ENCODE results near the gene BMPER.

Gene BMPER

DNA sequence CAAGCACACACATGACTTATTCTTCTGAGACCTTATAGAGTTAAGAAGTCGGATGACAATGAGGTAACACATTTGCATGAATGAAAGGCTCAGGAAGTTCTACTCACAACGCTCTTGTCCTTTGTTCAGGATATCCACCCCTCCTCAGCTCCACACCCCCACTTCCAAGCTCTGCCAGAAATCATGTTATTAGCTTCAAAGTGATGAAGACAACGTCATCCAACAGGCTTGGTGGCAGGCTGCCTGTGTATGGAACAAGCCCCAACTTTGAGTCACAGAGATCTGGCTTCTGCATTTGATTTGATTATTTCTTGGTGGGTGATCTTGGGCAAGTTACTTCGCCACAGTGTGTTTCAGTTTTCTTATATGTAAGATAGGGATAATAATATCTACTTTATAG, 12.4 kb upstream of the BMPER start:
- no peak for DNase-seq

DNA sequence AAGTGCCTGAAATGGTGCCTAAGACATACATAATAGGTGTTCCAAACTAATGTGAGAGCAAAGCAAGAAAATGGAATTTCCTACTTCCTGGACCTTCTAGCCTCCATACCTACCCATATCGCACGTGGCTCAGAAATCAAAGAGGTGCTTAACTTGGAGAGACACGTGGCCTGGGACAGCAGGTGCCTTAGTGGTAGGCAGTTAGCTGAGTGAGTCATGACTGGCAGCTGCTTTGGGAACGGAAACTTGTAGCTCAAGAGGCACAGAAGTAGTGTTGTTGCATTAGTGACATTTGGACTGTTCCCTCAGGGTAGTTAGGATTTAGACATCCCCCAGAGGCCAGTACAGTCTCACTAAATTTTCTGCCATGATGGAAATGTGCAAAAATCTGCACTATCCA, 12.0 kb upstream of the BMPER start:
- no peak for DNase-seq

DNA sequence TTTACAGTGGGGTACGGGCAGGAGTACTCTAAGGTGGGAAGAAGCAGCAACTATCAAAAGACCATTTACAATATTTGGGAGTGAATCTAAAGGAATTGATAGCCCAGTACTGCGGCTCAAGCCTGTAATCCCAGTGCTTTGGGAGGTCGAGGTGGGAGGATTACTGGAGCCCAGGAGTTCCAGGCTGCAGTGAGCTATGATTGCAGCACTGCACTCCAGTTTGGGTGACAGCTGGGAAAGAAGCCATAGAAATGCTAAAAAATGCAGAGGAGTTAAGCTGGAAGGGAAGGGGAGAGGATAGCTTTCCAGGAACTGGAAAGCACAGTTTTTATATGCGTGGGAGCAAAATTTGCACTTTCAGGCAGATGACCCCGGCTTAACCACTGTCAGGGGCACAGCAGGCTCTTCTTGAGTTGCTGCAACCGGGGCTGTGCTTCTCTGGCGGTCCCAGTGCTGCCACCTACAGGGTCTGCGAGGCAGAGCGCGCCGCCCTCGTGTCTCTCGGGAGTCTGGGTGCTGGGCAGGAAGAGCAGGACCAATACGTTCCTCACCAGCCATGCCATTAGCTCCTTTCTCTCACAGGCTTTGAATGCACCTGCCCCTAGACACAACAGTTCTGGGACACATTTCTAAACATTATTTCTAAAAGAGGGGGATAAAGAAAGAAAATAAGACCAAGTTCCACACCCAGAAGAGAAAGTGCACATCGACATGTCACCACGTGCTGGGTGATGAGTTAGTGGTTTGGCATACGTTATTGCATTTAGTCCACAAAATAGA, 10.1 kb upstream of the BMPER start:
- peak; percentile 8 to 58 for DNase-seq

DNA sequence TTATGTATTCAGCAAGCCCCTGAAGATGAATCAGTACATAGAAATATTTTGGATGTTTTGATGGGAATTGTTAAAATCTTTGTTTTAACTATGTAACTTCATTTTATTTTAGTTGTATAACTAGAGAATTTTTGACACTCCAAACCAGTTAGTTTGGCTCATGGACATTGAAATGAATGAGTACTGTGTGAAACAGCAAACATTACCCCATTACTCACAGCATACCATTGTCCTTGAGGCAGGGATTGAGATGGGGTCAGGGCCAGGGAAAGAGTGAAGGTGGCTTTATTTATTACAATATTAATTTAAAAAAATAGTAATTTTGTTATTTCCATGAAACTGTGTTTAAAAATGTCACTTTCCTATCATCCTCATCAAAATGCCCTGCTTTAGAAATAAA, 4.8 kb upstream of the BMPER start:
- DNase-seq, result no peak

DNA sequence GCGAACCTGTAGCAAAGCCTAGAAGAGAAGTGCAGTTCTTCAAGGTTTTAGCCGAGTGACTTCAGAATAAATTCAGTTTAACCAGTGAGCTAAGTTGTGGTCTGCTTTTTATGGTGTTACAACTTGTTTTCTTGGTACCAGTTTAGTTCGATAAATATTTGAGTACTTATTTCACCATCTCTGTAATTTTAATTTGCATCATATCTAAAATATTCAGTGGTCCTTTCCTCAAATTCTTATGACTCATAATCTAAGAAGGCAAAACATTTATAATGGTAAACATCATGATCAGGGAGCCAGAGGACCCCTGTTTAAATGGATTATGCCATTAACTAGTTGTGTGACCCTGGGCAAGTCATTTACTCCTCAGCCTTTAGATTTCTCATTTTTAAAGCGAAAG, 4.1 kb upstream of the BMPER start:
- DNase-seq, result no peak

DNA sequence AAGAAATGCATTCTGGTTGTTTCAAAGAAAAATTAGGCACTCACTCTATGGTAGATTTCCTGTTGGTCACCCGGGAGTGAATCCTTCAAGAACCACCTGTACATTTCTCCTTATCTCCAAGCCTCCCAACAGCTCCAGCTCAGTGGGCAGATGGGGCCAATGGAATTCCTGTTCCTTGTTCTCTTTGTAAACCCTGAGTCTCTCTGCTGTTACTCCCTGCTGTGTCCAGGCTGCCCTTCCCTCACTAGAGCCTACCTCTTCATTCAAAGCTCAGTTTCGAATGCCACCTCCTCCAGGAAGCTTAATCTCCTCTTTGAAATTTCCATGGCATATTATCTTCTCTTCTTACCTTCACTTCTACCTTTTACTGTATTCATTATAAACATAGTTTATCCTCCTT, 3.5 kb upstream of the BMPER start:
- no peak for DNase-seq

DNA sequence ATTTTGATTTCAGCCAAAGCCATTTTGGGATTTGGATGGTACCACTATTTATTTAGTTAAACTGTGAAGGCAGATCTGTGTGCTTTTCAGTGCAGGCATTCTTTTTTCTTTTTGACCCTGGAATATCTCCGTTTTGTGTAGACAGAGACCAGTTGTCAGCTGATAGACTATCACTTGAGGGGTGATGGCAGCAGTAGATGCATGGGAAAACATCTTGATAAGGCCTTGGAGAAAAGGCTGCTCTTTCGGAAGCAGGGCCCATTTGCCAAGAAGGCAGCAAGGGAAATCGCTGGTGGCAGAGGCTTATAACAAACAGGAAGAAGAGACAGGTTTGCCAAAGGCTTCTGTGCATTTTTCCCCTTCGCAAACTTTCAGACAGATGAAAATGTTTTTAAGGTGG, 2.6 kb upstream of the BMPER start:
- DNase-seq, result no peak

DNA sequence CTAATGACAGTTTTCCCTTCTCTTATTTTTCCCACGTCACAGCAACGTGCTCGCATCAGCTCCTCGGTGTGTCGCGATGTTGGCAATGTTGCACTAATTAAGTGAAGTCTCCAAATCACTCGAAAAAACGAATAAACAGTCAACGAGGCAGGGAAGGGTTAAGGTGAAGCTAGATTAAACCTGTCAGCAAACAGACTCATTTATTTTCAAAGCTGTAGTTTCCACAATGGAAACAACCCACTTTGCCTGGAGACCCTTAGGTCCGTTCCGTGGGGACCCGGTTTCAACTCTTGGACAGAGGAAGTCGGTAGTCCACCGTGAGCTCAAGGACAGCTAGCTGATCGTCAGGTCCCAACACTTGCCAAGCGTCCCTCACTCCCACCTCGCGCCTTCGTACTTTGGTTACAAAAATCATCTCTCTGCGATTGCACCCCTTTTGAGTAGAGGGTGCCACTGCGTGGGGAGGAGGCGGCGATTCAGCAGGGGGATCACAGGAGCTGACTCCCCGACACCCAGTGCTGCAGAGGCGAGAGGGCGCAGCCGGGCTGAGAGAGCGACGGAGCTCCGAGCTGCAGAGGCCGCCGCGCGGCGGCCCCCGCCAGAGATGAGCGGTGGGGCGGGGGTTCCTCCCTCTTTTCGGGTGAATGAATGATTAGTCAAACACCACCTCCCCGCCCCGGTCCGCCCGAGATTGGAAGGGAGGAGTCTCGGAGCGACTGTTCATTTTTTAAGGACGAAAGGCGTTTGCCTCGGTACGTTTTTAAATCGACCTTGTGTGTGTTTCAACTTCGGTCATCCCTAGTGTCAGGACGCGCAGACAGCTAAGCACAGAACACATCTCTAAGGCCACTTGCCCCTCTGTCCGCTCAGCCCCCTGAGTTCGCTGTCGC, 1.3 kb upstream of the BMPER start:
- peak in 1 of 2 experiments; percentile 51 for DNase-seq

DNA sequence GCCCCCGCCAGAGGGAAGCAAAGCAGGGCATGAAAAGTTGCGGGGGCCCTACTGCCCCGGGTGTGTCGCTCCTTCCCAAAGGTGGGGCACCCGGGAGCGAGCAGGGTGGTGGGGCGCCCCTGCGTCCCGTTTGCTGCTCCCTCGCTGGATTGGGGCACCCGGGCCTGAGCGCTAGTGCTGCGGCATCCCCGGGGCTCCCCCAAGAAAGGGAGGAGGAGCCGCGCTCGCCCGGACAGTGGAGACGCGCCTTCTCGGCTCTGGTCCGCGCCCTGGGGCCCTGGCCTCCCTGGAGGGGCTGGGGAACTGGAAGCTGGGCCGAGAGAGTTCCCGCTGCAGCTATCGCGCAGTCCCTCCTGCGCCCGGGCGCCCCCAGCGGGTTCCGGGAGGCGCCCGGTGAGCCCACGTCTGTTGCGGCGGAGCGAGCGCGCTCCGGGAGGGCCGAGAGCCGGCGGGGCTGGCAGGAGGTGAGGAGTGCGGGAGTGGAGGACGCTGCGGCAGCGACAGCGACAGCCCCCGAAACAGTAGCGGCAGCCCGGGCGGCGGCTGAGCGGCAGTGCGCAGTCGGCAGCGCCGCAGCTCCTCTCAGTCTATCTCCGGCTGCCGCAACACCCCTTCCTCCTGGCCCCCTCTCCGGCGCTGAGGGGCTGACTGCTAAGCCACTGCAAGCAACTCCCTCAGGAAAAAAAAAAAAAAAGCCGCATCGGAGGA, 504 bp upstream of the BMPER start:
- no peak for DNase-seq

DNA sequence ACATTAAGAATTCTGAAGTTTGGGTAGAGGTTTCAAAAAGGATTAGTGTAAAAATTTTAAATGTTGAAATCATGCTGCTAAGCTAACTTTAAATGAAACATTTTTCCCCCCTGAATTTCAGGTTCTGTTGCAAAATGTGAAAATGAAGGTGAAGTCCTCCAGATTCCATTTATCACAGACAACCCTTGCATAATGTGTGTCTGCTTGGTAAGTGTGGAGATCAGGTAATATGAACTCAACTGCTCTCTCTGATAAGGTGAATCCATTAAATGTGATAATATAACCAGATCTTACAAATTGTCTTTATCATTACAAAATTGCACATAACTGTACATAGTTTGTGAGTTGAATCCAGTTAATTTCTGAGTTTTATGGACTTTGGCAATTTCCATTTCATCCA, 1.4 kb downstream of the BMPER start:
- no peak for DNase-seq

DNA sequence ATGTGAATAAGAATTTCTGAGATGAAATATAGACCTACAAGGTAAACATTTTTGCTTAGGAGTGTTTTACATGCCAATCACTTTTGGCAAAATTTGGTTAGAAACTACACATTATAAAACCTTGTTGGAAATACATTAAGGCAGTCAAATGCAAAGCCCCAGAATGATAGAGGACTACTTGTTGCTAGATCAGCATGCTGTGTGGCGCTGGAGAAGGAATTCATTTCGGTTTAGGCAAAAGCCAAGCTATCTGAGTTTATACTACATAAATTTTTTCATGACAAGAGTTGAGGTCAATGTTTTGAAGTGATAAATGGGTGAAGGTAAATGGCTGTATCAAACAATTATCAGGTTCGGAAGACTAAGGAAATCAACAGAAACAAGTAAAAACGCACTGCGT, 2.3 kb downstream of the BMPER start:
- no peak for DNase-seq

DNA sequence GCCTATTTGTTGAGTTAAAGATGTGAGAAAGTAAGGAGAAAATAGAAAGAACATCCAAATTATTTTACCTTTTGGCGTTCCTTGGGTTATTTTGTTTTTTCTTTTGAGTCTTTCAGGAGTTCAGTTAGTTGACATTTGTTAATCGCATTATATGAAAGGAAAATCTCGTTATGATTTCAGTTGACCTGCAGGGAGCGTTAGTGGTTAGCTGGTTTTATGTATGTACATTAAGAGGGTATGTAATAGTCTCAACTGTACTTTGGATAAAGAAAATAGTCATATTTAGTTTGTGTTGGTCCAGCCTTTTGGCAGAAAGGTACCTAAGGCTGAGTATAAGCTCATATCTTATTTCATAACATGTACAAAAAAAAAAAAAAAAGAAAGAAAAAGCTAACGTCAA, 4.0 kb downstream of the BMPER start:
- no peak for DNase-seq

DNA sequence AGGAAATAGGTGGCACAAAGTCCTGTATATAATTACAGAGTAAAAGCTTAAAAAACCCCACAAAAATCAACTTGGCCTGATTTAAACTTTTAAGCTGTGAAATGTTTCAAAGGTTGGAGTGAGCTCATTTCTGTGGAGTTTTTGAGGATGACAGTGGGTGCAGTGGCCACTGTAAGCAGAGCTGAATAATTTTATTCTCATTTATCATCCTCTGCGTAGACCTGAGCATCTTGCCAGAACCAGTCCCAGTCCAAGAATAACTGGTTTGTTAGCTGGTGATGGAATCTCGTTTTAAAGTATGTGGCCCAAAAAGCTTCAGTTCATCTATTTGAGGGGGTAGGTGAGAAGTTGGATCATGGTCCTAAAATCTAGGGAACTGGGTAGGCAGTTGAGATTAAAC, 4.4 kb downstream of the BMPER start:
- no peak for DNase-seq

DNA sequence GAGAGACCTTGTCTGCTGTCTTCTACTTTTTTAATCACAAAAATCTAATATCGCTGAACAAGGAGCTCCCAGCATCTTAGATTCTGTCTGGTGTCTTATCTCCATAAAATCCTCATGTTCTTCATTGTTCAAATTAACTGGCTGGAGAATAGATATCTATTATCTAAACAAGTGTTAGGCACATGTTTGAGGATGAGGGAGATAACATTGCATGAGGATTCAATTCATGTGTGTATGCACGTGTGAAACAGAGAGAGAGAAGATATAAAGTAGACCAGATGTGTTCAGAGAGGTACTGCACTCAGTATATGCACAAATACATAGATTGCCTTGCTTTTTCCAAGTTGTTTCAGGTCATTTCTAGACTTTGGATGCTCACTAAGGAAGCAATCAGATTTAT, 5.4 kb downstream of the BMPER start:
- no peak for DNase-seq

DNA sequence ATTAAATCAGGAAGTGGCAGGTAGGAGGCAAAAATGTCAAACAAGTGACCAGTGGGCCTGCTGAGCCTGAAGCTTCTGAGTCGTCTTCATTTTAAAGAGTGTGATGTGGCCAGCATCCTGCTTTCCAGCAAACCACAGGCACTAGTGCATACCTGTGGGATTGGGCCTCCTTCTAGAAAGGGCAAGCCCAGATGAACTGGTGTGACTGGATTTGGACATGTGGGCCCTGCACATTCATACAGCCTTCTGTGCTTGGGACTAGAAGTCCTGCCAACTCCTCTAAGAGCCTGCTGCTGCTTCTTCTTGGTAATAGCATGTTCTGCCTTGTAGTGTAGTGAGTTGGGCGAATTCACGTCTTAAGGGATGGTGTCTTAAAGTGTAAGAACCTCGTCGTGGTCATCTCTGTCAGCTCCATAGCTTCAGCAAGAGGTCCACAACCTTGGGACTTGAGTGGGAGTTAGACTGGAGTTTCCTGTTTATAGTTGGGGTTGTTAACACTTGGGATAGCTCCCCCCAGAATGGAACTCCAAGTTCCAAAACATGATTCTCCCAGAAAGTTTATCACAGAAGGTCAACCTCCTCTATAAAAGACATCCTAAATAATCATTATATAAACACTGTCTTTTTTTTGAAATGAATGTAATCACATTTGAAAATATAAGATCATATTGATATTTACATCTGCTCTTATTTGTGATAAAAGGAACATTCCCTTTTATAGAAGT, 11.2 kb downstream of the BMPER start:
- DNase-seq, result no peak

DNA sequence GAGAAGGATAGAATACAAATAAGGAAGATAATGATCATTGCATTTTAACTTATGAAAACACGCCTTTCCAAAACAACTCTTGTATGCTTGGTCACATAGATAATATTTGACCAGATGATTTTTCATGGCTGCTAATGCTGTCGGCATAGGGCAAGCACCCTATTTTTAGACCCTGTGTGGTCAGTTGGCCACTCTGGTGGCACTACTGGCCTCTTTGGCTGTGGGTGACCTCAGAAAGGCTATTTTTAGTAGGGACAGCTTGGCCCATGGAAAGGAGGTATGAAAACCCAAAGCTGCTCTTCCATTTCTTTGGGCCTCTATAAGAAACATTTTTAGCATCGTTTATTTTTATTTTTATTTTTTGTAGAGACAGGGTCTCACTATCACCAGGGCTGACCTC, 12.3 kb downstream of the BMPER start:
- DNase-seq, result no peak

DNA sequence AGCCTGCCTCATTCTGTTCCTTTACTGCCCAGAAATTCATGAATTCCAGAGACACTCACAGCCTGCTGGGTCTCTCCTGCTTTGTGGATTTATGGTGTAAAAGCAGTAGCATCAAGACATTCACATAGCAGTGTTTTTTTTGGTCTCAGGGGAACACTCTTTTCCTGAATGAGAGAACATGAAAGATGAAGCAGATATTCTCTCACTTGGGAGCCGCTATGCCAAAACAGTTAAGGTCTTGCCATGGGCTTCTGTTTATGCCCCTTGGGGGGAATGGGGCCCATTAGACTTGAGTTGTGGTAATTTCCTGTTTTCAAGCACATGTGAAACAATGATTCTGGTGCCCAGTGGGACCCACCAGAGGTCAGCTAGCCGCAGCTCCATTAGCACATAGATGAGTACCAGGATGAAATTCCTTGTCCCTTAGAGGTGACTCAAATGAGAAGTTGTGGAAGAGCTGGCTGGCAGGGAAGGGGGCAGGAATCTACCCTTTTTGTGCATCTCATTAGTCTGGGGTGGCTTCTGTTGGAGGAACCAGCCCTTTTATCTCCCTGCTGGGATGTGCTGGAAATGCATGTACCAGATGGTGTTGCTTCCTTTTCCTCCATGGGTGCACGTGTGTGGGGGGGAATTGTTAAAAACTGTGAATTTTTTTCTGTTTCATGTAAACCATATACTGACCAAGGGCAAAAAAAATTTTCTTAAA, 13.3 kb downstream of the BMPER start:
- DNase-seq, result no peak

DNA sequence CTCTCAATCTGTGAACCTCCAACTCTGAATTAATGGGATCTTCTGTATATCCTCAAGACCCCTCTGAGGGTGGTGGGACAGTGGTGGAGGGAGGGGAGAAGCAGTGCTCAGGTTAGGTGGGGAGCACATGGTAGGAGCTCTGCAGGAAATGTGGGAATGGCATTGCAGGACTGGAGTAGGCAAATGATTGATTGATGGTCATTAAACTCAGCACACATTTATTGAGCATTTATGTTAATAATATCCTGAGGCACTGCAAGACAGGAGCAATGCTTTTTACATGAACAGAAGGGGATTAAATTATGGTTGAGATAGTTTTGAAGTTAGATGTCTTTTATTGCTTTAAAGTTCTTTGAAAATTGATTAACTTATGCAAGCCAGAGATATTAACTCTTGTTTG, 14.1 kb downstream of the BMPER start:
- DNase-seq, result no peak

DNA sequence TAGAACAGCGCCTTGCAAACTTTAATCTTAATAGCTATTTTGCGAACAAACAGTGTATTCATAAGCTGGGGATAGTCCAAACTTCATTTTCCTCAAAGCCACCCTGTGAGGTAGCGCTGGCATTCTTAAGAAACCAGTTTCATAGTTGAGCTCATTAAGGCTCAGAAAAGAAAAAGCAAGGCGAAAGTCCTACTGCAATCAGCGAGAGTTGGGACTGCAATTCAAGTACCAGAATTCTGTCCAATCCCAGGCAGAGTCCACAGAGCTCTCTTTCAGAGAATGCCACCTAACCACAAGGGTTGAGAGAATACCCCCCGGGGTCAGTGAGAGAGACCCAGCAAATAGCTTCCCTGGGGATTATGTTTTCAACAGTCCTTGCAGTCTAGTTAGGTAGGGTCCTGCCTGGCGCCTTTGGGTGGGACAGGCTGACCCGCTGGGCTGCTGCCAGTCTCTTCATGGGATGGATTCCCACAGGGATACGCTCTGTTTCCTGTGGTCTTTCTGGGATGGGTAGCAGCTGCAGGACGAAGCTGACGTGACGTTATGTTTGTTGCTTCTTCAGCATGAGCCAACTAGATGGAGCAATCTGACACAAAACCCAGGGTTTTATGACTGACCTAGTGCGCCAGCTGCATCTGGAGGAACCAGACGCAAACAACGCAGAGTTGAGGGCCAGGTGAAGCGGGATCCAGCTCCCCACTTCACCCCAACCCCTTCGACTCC, 16.0 kb downstream of the BMPER start:
- DNase-seq, result no peak

DNA sequence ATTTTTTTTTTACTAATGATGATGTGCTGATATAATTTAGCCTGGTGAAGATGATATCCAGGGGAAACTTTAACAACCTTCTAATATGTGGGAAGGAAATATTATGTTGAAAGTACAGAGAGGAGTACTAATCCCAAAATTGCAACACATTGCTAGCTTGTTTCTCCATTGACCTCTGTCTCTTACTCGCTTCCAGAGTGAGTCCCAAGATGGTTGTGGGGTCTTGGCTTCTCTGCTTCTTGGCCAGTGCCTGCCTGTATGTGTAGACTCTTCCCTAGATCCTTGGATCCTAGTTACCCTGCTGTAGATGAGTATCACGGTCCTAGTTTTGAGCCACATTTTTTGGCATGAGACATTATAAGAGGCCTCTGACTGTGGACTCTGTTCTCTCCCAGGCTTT, 17.5 kb downstream of the BMPER start:
- no peak for DNase-seq

DNA sequence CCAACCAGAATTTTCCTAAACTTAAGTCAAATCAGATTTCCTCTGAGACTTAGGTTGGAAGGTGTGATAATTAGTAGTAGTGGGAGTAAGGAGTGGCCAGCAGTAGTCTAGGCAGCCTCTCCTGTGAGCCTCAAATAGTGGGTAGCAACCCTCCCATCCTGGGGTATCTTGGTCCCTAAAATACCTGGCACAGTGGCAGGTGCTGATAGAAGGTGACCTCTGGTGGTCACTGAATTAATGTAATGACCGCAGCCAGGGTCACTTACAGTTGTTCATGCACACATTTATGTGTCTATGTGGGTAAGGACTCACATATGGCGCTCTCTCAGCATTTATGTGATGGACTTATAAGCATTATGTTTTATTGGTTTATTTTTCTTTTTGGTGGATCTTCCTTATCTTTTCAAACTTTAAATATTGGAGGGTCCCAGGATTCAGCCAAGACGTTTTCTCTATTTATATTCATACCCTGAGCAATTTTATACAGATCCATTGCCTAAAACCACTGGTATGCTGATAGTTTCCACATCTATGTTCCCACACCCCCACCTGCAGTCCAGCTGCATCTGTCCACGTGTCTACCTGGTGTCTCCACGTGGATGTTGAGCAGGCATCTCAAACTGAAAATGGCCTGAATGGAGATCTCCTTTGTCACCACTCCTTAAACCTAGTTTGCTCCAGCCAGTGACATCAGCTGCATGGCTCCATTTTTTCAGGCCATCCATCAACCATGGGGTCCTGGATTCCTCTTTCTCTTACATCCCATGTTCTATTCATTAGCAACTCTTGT, 18.3 kb downstream of the BMPER start:
- no peak for DNase-seq
